GM19035 (cell line): ENCODE results near the gene NT5DC2.

ENCODE experiments used
- ATAC-seq: cut with Tn5 transposase; IDR thresholded peaks from one replicate; pipeline ENCODE4 v1.9.1; 2021; ENCODE audit not compliant: unreplicated experiment

NT5DC2 gene

GRCh38 chr3:52533623-52534280 lies at the start of gene NT5DC2:
NT5DC2 (minus strand) TSS chr3:52533857; CDS start chr3:52533737, 120 bp downstream.
- ATAC-seq, result peak; percentile 39

GRCh38 chr3:52574056-52574965 lies 40.7 kb upstream of the NT5DC2 start:
- ATAC-seq, result no peak

- no peak for ATAC-seq
Observed at GRCh38 chr3:52572221-52572620, 38.6 kb upstream of the NT5DC2 start.

GRCh38 chr3:52570076-52570475 lies 36.4 kb upstream of the NT5DC2 start:
- ATAC-seq, result no peak

GRCh38 chr3:52568069-52568468 lies 34.4 kb upstream of the NT5DC2 start:
- ATAC-seq, result no peak

- no peak for ATAC-seq
Observed at GRCh38 chr3:52563984-52564383, 30.3 kb upstream of the NT5DC2 start.

GRCh38 chr3:52561028-52561747 lies 27.5 kb upstream of the NT5DC2 start:
- ATAC-seq, result no peak

- ATAC-seq, result no peak
Observed at GRCh38 chr3:52558436-52558835, 24.8 kb upstream of the NT5DC2 start.

GRCh38 chr3:52557011-52557960 lies 23.6 kb upstream of the NT5DC2 start:
- no peak for ATAC-seq

GRCh38 chr3:52555056-52555455 lies 21.4 kb upstream of the NT5DC2 start:
- no peak for ATAC-seq

- no peak for ATAC-seq
Observed at GRCh38 chr3:52554026-52554755, 20.5 kb upstream of the NT5DC2 start.

- no peak for ATAC-seq
Observed at GRCh38 chr3:52552089-52552488, 18.4 kb upstream of the NT5DC2 start.

GRCh38 chr3:52551118-52551517 lies 17.5 kb upstream of the NT5DC2 start:
- ATAC-seq, result no peak

- no peak for ATAC-seq
Observed at GRCh38 chr3:52547143-52547542, 13.5 kb upstream of the NT5DC2 start.

- no peak for ATAC-seq
Observed at GRCh38 chr3:52546111-52546901, 12.6 kb upstream of the NT5DC2 start.

- ATAC-seq, result no peak
Observed at GRCh38 chr3:52544937-52545336, 11.3 kb upstream of the NT5DC2 start.

GRCh38 chr3:52541050-52541449 lies 7.4 kb upstream of the NT5DC2 start:
- ATAC-seq, result no peak

GRCh38 chr3:52539010-52539653 lies 5.5 kb upstream of the NT5DC2 start:
- ATAC-seq, result no peak
